WTC11 (cell line): ENCODE data around the gene SORCS2. TPM values are rescaled to one million over a fixed set of nuclear protein-coding genes. Genes with fewer than 3 reads are reported as not detected.

ENCODE experiments used
- ATAC-seq: fragments of 200-7000 bp; cut with Tn5 transposase; 2 replicates; pipeline ENCODE4 v1.10.0; 2021; ENCODE audit warnings: mild to moderate bottlenecking, moderate library complexity
- CTCF ChIA-PET: fragments of 300-600 bp; sonication (Branson Sonifier 250); formaldehyde crosslinking; loops from one replicate; lab custom pipeline; 2021; ENCODE audit warnings: antibody characterized with exemption; lab: Charles Lee
- POLR2A ChIA-PET: fragments of 350-600 bp; sonication (Branson Sonifier 250); formaldehyde crosslinking; loops from one replicate; lab custom pipeline; 2021; ENCODE audit warnings: antibody characterized with exemption; lab: Charles Lee
- DNase-seq: peaks from one replicate; pipeline ENCODE4 v3.0.0; 2021; ENCODE audit warnings: low spot score
- H3K27ac Mint-ChIP-seq: 2 replicates; pipeline ENCODE4 v1.8.0; 2021; ENCODE audit warnings: mixed read lengths
- H3K27me3 Mint-ChIP-seq: 2 replicates; pipeline ENCODE4 v1.8.0; 2021; ENCODE audit warnings: low read depth, mild to moderate bottlenecking, moderate library complexity, mixed read lengths
- H3K36me3 Mint-ChIP-seq: 2 replicates; pipeline ENCODE4 v1.8.0; 2021; ENCODE audit warnings: mixed read lengths
- H3K4me1 Mint-ChIP-seq: 2 replicates; pipeline ENCODE4 v1.8.0; 2022; ENCODE audit warnings: mixed read lengths
- H3K4me3 Mint-ChIP-seq: 2 replicates; pipeline ENCODE4 v1.8.0; 2021; ENCODE audit warnings: mild to moderate bottlenecking, moderate library complexity, mixed read lengths
- H3K9me3 Mint-ChIP-seq: 2 replicates; pipeline ENCODE4 v1.8.0; 2021; ENCODE audit warnings: mixed read lengths
- GTF2I ChIP-seq: fragments of 250-450 bp; sonication (Bioruptor Pico); conservative IDR thresholded peaks from 2 replicates; pipeline ENCODE4 v1.4.0; 2021; ENCODE audit warnings: mild to moderate bottlenecking
- HMGXB4 ChIP-seq: sonication (generic); formaldehyde crosslinking; IDR thresholded peaks from 2 replicates; pipeline ENCODE4 v1.8.1; 2023; ENCODE audit warnings: mild to moderate bottlenecking, moderate library complexity, missing genetic modification reagents
- IRF2 ChIP-seq: sonication (generic); formaldehyde crosslinking; IDR thresholded peaks from 2 replicates; pipeline ENCODE4 v1.8.0; 2022; ENCODE audit warnings: low read depth, missing genetic modification reagents, borderline replicate concordance
- JUN ChIP-seq: sonication (generic); formaldehyde crosslinking; IDR thresholded peaks from 2 replicates; pipeline ENCODE4 v1.8.0; 2023; ENCODE audit warnings: mild to moderate bottlenecking, missing genetic modification reagents
- RELA ChIP-seq: sonication (generic); formaldehyde crosslinking; IDR thresholded peaks from 2 replicates; pipeline ENCODE4 v1.8.1; 2022; ENCODE audit warnings: missing genetic modification reagents, mild to moderate bottlenecking, borderline replicate concordance
- RORB ChIP-seq: fragments of 250-450 bp; sonication (Bioruptor Pico); IDR thresholded peaks from 2 replicates; pipeline ENCODE4 v1.9.0; 2021; ENCODE audit warnings: mild to moderate bottlenecking
- TCF7 ChIP-seq: sonication (generic); formaldehyde crosslinking; IDR thresholded peaks from 2 replicates; pipeline ENCODE4 v1.8.0; 2022; ENCODE audit warnings: mild to moderate bottlenecking, low read depth, missing genetic modification reagents, moderate library complexity
- ZBTB43 ChIP-seq: sonication (generic); formaldehyde crosslinking; IDR thresholded peaks from 2 replicates; pipeline ENCODE4 v1.8.1; 2023; ENCODE audit warnings: mild to moderate bottlenecking, missing genetic modification reagents
- ZNF263 ChIP-seq: sonication (generic); formaldehyde crosslinking; IDR thresholded peaks from 2 replicates; pipeline ENCODE4 v1.8.1; 2022; ENCODE audit warnings: low read depth, mild to moderate bottlenecking, moderate library complexity, missing genetic modification reagents
- ZNF396 ChIP-seq: fragments of 250-450 bp; sonication (Bioruptor Pico); IDR thresholded peaks from 2 replicates; pipeline ENCODE4 v1.8.0; 2021; ENCODE audit warnings: mild to moderate bottlenecking, moderate library complexity, borderline replicate concordance
- total RNA-seq: library from RNA; stranded (reverse); gene quantifications from 3 replicates; pipeline ENCODE4 v1.2.3, GENCODE V29; 2021
- TF ChIP-seq, protein P1 (sequence below): sonication (generic); formaldehyde crosslinking; IDR thresholded peaks from 2 replicates; pipeline ENCODE4 v1.8.1; 2022; ENCODE audit warnings: missing genetic modification reagents, borderline replicate concordance
- TF ChIP-seq, protein P2 (sequence below): fragments of 250-450 bp; sonication (Bioruptor Pico); conservative IDR thresholded peaks from 2 replicates; pipeline ENCODE4 v1.9.0; 2021; ENCODE audit warnings: mild to moderate bottlenecking
- TF ChIP-seq, protein P3 (sequence below): fragments of 250-450 bp; sonication (Bioruptor Pico); IDR thresholded peaks from 2 replicates; pipeline ENCODE4 v1.9.0; 2021; ENCODE audit warnings: mild to moderate bottlenecking, borderline replicate concordance
- TF ChIP-seq, protein P4 (sequence below): fragments of 250-450 bp; sonication (Bioruptor Pico); IDR thresholded peaks from 2 replicates; pipeline ENCODE4 v1.8.0; 2021; ENCODE audit warnings: mild to moderate bottlenecking
- TF ChIP-seq, protein P5 (sequence below): sonication (generic); formaldehyde crosslinking; IDR thresholded peaks from 2 replicates; pipeline ENCODE4 v1.8.0; 2022; ENCODE audit warnings: mild to moderate bottlenecking, missing genetic modification reagents
- TF ChIP-seq, protein P6 (sequence below): sonication (generic); formaldehyde crosslinking; IDR thresholded peaks from 2 replicates; pipeline ENCODE4 v1.8.1; 2023; ENCODE audit warnings: mild to moderate bottlenecking, missing genetic modification reagents, borderline replicate concordance

Gene SORCS2
- total RNA-seq, 1 experiment from 2014 or later: 6.6 TPM

DNA sequence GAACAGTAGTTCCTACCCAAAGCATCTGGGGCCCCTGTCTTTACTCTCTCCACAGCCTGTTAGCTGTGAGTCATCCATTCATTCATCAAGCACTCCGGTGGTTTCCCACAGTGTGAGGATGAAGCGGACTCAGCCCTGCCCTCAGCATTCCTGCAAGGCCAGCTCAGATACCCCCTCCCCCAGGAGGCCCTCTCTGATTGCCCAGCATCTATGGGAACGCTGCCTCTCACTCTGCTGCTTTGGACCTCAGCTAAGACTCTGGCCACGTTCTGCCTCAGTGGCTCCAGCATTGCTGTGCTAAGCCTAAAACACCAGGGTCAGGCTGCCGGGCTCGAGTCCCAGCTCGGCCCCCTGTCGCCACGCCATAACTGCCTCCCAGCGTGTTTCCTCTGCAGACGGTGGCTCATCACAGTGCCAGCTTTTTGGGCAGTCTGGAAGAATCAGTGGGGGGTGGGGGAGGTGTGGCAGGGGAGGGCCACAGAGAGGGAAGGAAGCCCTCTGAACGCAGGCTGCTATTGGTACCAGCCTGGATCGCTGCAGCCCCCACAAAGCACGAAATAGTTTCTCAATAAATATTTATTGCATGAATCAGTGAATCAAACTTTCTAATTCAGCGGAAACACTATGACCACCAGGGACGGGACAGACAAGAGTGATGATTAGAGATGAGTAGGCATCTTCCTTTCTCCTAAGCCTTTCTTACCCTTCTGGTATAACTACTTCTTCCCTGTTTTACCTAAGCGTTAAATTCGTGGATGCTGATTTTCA lies 74.4 kb downstream of the SORCS2 start:
- Mint-ChIP-seq H3K9me3 (no peaks in the 10 kb centered on the region; the same call in 1 of the 2 replicates), H3K4me1 (peaks cover 6% of the 10 kb centered on the region), H3K27ac (peak overlapping the region; percentile 79; the same call in 1 of the 2 replicates), H3K4me3 (no peak overlapping the region), H3K27me3 (no peaks in the 10 kb centered on the region), H3K36me3 (no peaks in the 10 kb centered on the region)
- ATAC-seq: peak; percentile 73
- POLR2A ChIA-PET: interaction anchor here (0.5 to 0.7 kb wide), 2 partner anchors 185 to 364 kb away, joined by 3 read pairs; no protein-coding TSS in a partner anchor
- no peak for DNase-seq
- CTCF ChIA-PET: interaction anchor here (1.1 to 1.8 kb wide), 4 partner anchors 29 to 165 kb away, joined by 3 to 7 read pairs (median 4); no protein-coding TSS in a partner anchor
- TF ChIP-seq, protein P1, sequence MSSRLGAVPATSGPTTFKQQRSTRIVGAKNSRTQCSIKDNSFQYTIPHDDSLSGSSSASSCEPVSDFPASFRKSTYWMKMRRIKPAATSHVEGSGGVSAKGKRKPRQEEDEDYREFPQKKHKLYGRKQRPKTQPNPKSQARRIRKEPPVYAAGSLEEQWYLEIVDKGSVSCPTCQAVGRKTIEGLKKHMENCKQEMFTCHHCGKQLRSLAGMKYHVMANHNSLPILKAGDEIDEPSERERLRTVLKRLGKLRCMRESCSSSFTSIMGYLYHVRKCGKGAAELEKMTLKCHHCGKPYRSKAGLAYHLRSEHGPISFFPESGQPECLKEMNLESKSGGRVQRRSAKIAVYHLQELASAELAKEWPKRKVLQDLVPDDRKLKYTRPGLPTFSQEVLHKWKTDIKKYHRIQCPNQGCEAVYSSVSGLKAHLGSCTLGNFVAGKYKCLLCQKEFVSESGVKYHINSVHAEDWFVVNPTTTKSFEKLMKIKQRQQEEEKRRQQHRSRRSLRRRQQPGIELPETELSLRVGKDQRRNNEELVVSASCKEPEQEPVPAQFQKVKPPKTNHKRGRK: no peak
- no peak for TF ChIP-seq RELA (CRISPR knock-in tag)
- no peak for TF ChIP-seq TCF7 (CRISPR knock-in tag)
- TF ChIP-seq JUN: no peak
- no peak for TF ChIP-seq GTF2I (CRISPR knock-in tag)
- TF ChIP-seq IRF2 (CRISPR knock-in tag): no peak
- TF ChIP-seq, protein P2, sequence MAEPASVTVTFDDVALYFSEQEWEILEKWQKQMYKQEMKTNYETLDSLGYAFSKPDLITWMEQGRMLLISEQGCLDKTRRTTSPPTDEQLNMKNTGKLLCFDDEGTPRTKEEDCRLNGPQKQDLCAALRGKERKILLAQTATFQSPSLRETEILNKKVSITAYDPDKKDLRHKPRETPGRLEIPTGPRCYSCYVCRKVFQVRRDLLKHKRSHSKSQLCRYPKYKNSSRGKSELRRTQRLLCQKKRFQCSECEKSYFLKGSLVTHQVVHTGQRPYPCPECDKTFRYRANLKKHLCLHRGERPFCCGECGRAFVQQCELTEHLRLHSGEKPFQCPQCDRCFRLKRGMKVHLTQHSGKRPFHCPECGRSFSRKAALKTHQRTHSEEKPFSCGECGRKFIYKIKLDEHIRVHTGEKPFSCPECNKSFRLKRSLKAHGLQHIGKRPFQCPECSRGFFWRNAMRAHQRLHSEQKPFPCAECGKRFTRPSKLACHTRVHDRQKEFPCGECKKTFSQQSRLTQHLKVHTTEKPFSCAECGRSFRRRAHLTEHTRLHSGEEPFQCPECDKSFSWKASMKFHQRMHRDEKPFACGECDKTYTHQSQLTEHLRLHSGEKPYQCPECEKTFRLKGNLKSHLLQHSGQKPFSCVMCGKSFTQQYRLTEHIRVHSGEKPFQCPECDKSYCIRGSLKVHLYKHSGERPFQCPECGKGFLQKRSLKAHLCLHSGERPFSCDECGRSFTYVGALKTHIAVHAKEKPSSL: no peak
- TF ChIP-seq, protein P3, sequence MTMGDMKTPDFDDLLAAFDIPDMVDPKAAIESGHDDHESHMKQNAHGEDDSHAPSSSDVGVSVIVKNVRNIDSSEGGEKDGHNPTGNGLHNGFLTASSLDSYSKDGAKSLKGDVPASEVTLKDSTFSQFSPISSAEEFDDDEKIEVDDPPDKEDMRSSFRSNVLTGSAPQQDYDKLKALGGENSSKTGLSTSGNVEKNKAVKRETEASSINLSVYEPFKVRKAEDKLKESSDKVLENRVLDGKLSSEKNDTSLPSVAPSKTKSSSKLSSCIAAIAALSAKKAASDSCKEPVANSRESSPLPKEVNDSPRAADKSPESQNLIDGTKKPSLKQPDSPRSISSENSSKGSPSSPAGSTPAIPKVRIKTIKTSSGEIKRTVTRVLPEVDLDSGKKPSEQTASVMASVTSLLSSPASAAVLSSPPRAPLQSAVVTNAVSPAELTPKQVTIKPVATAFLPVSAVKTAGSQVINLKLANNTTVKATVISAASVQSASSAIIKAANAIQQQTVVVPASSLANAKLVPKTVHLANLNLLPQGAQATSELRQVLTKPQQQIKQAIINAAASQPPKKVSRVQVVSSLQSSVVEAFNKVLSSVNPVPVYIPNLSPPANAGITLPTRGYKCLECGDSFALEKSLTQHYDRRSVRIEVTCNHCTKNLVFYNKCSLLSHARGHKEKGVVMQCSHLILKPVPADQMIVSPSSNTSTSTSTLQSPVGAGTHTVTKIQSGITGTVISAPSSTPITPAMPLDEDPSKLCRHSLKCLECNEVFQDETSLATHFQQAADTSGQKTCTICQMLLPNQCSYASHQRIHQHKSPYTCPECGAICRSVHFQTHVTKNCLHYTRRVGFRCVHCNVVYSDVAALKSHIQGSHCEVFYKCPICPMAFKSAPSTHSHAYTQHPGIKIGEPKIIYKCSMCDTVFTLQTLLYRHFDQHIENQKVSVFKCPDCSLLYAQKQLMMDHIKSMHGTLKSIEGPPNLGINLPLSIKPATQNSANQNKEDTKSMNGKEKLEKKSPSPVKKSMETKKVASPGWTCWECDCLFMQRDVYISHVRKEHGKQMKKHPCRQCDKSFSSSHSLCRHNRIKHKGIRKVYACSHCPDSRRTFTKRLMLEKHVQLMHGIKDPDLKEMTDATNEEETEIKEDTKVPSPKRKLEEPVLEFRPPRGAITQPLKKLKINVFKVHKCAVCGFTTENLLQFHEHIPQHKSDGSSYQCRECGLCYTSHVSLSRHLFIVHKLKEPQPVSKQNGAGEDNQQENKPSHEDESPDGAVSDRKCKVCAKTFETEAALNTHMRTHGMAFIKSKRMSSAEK (CRISPR knock-in tag): no peak
- no peak for TF ChIP-seq RORB (CRISPR knock-in tag)
- TF ChIP-seq HMGXB4 (CRISPR knock-in tag): no peak
- TF ChIP-seq, protein P4, sequence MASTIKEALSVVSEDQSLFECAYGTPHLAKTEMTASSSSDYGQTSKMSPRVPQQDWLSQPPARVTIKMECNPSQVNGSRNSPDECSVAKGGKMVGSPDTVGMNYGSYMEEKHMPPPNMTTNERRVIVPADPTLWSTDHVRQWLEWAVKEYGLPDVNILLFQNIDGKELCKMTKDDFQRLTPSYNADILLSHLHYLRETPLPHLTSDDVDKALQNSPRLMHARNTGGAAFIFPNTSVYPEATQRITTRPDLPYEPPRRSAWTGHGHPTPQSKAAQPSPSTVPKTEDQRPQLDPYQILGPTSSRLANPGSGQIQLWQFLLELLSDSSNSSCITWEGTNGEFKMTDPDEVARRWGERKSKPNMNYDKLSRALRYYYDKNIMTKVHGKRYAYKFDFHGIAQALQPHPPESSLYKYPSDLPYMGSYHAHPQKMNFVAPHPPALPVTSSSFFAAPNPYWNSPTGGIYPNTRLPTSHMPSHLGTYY (CRISPR knock-in tag): no peak
- TF ChIP-seq, protein P5, sequence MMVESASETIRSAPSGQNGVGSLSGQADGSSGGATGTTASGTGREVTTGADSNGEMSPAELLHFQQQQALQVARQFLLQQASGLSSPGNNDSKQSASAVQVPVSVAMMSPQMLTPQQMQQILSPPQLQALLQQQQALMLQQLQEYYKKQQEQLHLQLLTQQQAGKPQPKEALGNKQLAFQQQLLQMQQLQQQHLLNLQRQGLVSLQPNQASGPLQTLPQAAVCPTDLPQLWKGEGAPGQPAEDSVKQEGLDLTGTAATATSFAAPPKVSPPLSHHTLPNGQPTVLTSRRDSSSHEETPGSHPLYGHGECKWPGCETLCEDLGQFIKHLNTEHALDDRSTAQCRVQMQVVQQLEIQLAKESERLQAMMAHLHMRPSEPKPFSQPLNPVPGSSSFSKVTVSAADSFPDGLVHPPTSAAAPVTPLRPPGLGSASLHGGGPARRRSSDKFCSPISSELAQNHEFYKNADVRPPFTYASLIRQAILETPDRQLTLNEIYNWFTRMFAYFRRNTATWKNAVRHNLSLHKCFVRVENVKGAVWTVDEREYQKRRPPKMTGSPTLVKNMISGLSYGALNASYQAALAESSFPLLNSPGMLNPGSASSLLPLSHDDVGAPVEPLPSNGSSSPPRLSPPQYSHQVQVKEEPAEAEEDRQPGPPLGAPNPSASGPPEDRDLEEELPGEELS (CRISPR knock-in tag): no peak
- no peak for TF ChIP-seq ZNF263
- no peak for TF ChIP-seq ZBTB43 (CRISPR knock-in tag)
- TF ChIP-seq, protein P6, sequence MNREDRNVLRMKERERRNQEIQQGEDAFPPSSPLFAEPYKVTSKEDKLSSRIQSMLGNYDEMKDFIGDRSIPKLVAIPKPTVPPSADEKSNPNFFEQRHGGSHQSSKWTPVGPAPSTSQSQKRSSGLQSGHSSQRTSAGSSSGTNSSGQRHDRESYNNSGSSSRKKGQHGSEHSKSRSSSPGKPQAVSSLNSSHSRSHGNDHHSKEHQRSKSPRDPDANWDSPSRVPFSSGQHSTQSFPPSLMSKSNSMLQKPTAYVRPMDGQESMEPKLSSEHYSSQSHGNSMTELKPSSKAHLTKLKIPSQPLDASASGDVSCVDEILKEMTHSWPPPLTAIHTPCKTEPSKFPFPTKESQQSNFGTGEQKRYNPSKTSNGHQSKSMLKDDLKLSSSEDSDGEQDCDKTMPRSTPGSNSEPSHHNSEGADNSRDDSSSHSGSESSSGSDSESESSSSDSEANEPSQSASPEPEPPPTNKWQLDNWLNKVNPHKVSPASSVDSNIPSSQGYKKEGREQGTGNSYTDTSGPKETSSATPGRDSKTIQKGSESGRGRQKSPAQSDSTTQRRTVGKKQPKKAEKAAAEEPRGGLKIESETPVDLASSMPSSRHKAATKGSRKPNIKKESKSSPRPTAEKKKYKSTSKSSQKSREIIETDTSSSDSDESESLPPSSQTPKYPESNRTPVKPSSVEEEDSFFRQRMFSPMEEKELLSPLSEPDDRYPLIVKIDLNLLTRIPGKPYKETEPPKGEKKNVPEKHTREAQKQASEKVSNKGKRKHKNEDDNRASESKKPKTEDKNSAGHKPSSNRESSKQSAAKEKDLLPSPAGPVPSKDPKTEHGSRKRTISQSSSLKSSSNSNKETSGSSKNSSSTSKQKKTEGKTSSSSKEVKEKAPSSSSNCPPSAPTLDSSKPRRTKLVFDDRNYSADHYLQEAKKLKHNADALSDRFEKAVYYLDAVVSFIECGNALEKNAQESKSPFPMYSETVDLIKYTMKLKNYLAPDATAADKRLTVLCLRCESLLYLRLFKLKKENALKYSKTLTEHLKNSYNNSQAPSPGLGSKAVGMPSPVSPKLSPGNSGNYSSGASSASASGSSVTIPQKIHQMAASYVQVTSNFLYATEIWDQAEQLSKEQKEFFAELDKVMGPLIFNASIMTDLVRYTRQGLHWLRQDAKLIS (CRISPR knock-in tag): no peak
- TF ChIP-seq ZNF396 (CRISPR knock-in tag): no peak
